Activated CD4-positive, alpha-beta T cell treated with anti-CD3 and anti-CD28 coated beads, Interleukin-2, amount 10 ng/mL, durations not matched to agents 24 days and 14 days (primary cell): Measurements from ENCODE around the gene FBXL17. TPM values are rescaled to one million over a fixed set of nuclear protein-coding genes. Genes with fewer than 3 reads are reported as not detected.
"Not testable (repeated sequence)": the region's sequence is repeated elsewhere in the genome, so short reads cannot be mapped to it uniquely, and the experiment has no call there.

Source experiments
- DNase-seq: peaks from one replicate; pipeline ENCODE4 v3.0.0; 2022
- H3K27ac Mint-ChIP-seq: one replicate; pipeline ENCODE4 v1.8.0; 2022; ENCODE audit warnings: mild to moderate bottlenecking, mixed read lengths
- H3K27me3 Mint-ChIP-seq: one replicate; pipeline ENCODE4 v1.8.0; 2022; ENCODE audit warnings: mixed read lengths
- H3K36me3 Mint-ChIP-seq: one replicate; pipeline ENCODE4 v1.8.0; 2022; ENCODE audit warnings: low read depth, mild to moderate bottlenecking, mixed read lengths
- H3K4me1 Mint-ChIP-seq: one replicate; pipeline ENCODE4 v1.8.0; 2021; ENCODE audit warnings: mixed read lengths
- H3K4me3 Mint-ChIP-seq: one replicate; pipeline ENCODE4 v1.8.0; 2022; ENCODE audit warnings: mild to moderate bottlenecking, moderate library complexity, mixed read lengths
- H3K9me3 Mint-ChIP-seq: one replicate; pipeline ENCODE4 v1.8.0; 2021; ENCODE audit warnings: mixed read lengths
- intact Hi-C: fragments of 100-400 bp; cut with micrococcal nuclease; formaldehyde crosslinking; loops from one replicate; pipeline ENCODE4 v1.15.1; 2023
- total RNA-seq: library from RNA; stranded (reverse); gene quantifications from 2 replicates; pipeline ENCODE4 v1.2.3, GENCODE V29; 2022

Gene FBXL17
- total RNA-seq, 1 donor from 2014 or later, result 7.5 TPM

- Mint-ChIP-seq H3K4me3 (no peak overlapping the region), H3K4me1 (no peaks in the 10 kb centered on the region), H3K27ac (no peak overlapping the region), H3K36me3 (no peaks in the 10 kb centered on the region), H3K9me3 (no peaks in the 10 kb centered on the region), H3K27me3 (no peaks in the 10 kb centered on the region)
- intact Hi-C loops, result no loop called here
- no peak for DNase-seq
These were observed 210.1 kb downstream of the FBXL17 start for GRCh38 chr5:108171759-108172158.

- intact Hi-C loops, result no loop called here
- no peak for DNase-seq
- Mint-ChIP-seq H3K27me3 (no peaks in the 10 kb centered on the region), H3K4me1 (no peaks in the 10 kb centered on the region), H3K27ac (no peak overlapping the region), H3K9me3 (no peaks in the 10 kb centered on the region), H3K36me3 (no peaks in the 10 kb centered on the region), H3K4me3 (no peak overlapping the region)
These were observed 213.0 kb downstream of the FBXL17 start for GRCh38 chr5:108168915-108169314.

- Mint-ChIP-seq H3K4me3 (no peak overlapping the region), H3K27ac (no peak overlapping the region), H3K9me3 (no peaks in the 10 kb centered on the region), H3K36me3 (no peaks in the 10 kb centered on the region), H3K4me1 (no peaks in the 10 kb centered on the region), H3K27me3 (no peaks in the 10 kb centered on the region)
- DNase-seq, result no peak
- intact Hi-C loops, result no loop called here
These were observed 214.7 kb downstream of the FBXL17 start for GRCh38 chr5:108167174-108167573.

DNA sequence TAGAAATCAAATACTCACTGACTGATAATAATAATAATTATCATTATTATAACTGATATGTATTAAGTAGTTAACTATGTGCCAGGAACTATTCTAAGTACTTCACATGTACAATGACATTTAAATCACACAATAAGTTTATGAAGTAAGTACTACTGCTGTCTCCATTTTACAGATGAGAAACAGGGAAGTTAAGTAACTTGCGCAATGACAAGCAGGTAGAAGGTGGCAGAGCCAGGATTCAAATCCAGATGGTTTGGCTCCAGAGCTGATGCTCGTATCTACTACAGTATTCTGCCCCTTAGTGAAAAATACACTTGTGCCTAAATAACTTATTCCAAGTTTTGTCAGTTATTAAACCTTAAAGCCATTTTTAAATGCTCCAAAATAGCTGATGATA is 217.3 kb downstream of the FBXL17 start:
- Mint-ChIP-seq H3K4me1 (no peaks in the 10 kb centered on the region), H3K9me3 (no peaks in the 10 kb centered on the region), H3K27me3 (no peaks in the 10 kb centered on the region), H3K4me3 (no peak overlapping the region), H3K36me3 (no peaks in the 10 kb centered on the region), H3K27ac (no peak overlapping the region)
- no peak for DNase-seq
- intact Hi-C loops, result no loop called here

DNA sequence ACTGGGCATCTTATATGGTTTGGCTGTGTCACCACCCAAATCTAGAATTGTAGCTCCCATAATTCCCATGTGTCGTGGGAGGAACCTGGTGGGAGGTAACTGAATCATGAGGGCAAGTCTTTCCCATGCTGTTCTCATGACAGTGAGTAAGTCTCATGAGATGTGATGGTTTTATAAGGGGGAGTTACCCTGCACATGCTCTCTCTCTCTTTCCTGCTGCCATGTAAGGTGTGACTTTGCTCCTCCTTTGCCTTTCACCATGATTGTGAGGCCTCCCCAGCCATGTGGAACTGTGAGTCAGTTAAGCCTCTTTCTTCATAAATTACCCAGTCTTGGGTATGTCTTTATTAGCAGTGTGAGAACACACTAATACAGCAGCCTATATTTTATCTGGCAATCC is 229.0 kb downstream of the FBXL17 start:
- H3K27me3 Mint-ChIP-seq, H3K4me3 Mint-ChIP-seq, DNase-seq, H3K9me3 Mint-ChIP-seq, H3K4me1 Mint-ChIP-seq, intact Hi-C loops, H3K36me3 Mint-ChIP-seq, H3K27ac Mint-ChIP-seq: not testable (repeated sequence)

GRCh38 chr5:108149369-108149768 is 232.5 kb downstream of the FBXL17 start:
- DNase-seq, result no peak
- H3K27ac Mint-ChIP-seq, result no peak overlapping the region
- H3K27me3 Mint-ChIP-seq, result no peaks in the 10 kb centered on the region
- H3K4me3 Mint-ChIP-seq, result no peak overlapping the region
- H3K9me3 Mint-ChIP-seq, result no peaks in the 10 kb centered on the region
- H3K4me1 Mint-ChIP-seq, result peaks cover 5% of the 10 kb centered on the region
- intact Hi-C loops, result no loop called here
- H3K36me3 Mint-ChIP-seq, result peaks cover 1% of the 10 kb centered on the region

DNA sequence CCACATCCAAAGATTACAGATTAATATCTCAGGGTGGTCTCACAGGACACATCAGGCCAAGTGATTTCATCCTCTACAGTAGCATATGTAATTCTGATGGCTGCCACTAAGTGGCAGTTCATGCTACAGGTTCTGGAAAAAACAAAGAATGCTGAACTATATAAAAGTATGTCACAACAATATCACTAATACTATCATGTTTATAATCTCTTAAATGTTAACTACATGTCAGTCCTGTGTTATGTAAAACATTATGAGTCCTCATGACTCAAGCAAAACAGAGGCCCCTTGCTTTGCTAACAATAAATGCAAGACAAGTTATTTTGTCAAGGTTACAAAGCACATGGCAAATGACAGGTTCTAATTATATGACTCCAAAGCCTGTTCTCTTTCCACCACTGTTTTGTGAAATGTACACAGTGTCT is 233.2 kb downstream of the FBXL17 start:
- Mint-ChIP-seq H3K36me3 (no peaks in the 10 kb centered on the region), H3K4me1 (peaks cover 5% of the 10 kb centered on the region), H3K9me3 (no peaks in the 10 kb centered on the region), H3K27me3 (no peaks in the 10 kb centered on the region), H3K4me3 (no peak overlapping the region), H3K27ac (no peak overlapping the region)
- intact Hi-C loops, result no loop called here
- no peak for DNase-seq

DNA sequence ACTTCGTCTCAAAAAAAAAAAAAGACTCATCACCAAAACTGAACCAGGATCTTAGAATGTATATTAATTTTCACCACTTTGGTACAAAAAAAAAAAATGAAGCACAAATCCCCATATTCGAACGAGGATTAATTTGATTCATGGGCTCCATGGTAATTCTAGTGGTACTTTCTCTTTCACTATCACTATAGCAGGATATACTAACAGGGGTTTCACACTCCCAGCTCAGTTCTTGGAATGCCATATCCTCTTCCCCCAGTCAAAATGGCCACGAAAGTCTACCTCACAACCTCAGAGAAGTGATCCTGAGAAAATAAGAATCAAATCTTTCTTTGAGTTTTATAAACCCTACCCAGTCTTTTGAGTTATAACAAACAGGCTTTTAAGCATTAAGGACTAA is 235.7 kb downstream of the FBXL17 start:
- H3K9me3 Mint-ChIP-seq, result no peaks in the 10 kb centered on the region
- no peak for DNase-seq
- H3K27ac Mint-ChIP-seq, result no peak overlapping the region
- intact Hi-C loops, result no loop called here
- H3K36me3 Mint-ChIP-seq, result no peaks in the 10 kb centered on the region
- H3K4me1 Mint-ChIP-seq, result peaks cover 5% of the 10 kb centered on the region
- H3K27me3 Mint-ChIP-seq, result no peaks in the 10 kb centered on the region
- H3K4me3 Mint-ChIP-seq, result peak overlapping the region; percentile 26

DNA sequence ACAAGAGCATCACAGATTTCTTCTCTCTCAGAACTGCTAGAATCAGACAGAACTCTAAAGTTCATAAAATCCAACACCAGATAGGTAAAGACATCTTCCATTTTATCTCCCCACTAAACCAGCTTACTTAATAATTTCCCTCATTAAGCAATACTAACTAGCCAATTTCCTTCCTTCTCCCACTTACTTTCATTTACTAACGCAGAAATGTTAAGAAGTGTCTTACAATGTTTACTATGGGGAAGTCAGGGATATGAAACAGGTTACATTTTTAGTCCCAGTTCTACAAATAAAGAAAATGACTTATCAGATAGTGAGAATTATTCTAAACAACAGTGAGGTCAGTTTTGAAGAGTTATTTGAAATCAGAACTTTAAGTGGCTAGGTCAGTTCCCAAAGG is 236.5 kb downstream of the FBXL17 start:
- no peak for DNase-seq
- Mint-ChIP-seq H3K4me3 (no peak overlapping the region), H3K9me3 (no peaks in the 10 kb centered on the region), H3K4me1 (peaks cover 5% of the 10 kb centered on the region), H3K36me3 (no peaks in the 10 kb centered on the region), H3K27me3 (no peaks in the 10 kb centered on the region), H3K27ac (no peak overlapping the region)
- intact Hi-C loops, result no loop called here

- H3K9me3 Mint-ChIP-seq, result no peaks in the 10 kb centered on the region
- intact Hi-C loops, result no loop called here
- no peak for DNase-seq
- peaks cover 5% of the 10 kb centered on the region for H3K4me1 Mint-ChIP-seq
- H3K27ac Mint-ChIP-seq, result no peak overlapping the region
- no peak overlapping the region for H3K4me3 Mint-ChIP-seq
- no peaks in the 10 kb centered on the region for H3K36me3 Mint-ChIP-seq
- H3K27me3 Mint-ChIP-seq, result no peaks in the 10 kb centered on the region
These were observed 237.6 kb downstream of the FBXL17 start for GRCh38 chr5:108144332-108144731.

GRCh38 chr5:108143581-108143980 is 238.3 kb downstream of the FBXL17 start:
- Mint-ChIP-seq H3K4me3 (no peak overlapping the region), H3K9me3 (no peaks in the 10 kb centered on the region), H3K36me3 (no peaks in the 10 kb centered on the region), H3K27ac (no peak overlapping the region), H3K4me1 (peaks cover 5% of the 10 kb centered on the region), H3K27me3 (no peaks in the 10 kb centered on the region)
- DNase-seq, result no peak
- intact Hi-C loops, result no loop called here

GRCh38 chr5:108141676-108142075 is 240.2 kb downstream of the FBXL17 start:
- no peak overlapping the region for H3K27ac Mint-ChIP-seq
- intact Hi-C loops, result no loop called here
- peaks cover 5% of the 10 kb centered on the region for H3K4me1 Mint-ChIP-seq
- H3K36me3 Mint-ChIP-seq, result no peaks in the 10 kb centered on the region
- no peaks in the 10 kb centered on the region for H3K9me3 Mint-ChIP-seq
- no peaks in the 10 kb centered on the region for H3K27me3 Mint-ChIP-seq
- H3K4me3 Mint-ChIP-seq, result no peak overlapping the region
- DNase-seq, result no peak

DNA sequence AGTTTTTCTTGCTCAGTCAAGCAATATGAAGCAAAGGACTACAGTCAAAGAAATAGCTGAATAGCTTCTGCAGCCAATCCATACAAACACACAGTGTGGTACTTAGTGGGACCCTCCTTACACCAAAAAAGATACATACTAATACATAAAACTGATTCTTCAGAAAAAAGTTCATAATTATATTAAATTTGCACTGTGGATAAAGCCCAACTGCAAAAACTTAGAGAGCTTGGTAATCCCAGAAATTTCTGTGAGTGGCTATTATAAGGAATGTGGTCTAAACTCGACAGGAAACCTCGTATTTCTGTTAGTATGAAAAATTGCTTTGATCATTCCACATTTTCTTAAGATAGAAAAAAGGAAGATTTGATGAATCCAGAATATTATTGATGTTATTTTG is 245.4 kb downstream of the FBXL17 start:
- H3K4me3 Mint-ChIP-seq, result no peak overlapping the region
- intact Hi-C loops, result no loop called here
- H3K9me3 Mint-ChIP-seq, result no peaks in the 10 kb centered on the region
- no peak overlapping the region for H3K27ac Mint-ChIP-seq
- H3K36me3 Mint-ChIP-seq, result no peaks in the 10 kb centered on the region
- DNase-seq, result no peak
- H3K27me3 Mint-ChIP-seq, result no peaks in the 10 kb centered on the region
- no peaks in the 10 kb centered on the region for H3K4me1 Mint-ChIP-seq

- H3K27me3 Mint-ChIP-seq, result no peaks in the 10 kb centered on the region
- no peak overlapping the region for H3K27ac Mint-ChIP-seq
- no peaks in the 10 kb centered on the region for H3K9me3 Mint-ChIP-seq
- intact Hi-C loops, result no loop called here
- no peaks in the 10 kb centered on the region for H3K4me1 Mint-ChIP-seq
- no peaks in the 10 kb centered on the region for H3K36me3 Mint-ChIP-seq
- DNase-seq, result no peak
- H3K4me3 Mint-ChIP-seq, result no peak overlapping the region
These were observed 252.8 kb downstream of the FBXL17 start for GRCh38 chr5:108129129-108129528.

DNA sequence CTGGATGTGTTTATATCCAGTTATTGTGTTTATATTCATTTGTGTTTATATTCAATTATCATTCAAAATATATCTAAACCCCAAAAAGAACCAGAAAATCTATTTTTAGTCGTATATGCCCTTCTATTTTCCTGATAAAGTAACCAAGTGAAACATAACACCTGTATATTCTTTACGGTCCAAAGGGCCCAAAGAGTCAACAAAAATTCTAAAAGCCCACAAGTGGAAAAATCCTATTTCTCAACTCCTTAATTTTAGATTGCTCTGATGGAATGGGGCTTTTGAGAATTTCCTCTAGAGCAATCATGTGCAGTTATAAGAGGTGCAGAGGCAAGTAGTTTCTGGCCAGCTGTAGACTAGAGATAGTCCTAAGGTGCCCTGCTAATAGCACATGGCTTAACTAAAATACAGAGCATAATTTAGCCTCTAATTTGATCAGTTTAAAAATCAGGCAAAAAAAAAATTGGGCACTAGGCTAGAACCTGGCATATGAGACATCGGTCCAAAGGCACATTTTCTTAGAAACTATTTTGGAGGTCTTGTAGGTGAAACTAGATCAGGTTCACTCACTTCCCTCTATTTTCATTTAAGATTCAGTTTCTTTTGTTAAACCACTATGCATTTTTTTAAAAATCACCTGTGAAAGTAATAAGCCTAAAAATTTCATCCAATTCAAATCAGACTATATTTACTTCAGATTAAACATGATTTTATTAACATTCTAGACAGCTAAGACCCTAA is 256.0 kb downstream of the FBXL17 start:
- no peaks in the 10 kb centered on the region for H3K4me1 Mint-ChIP-seq
- no peak overlapping the region for H3K4me3 Mint-ChIP-seq
- DNase-seq, result no peak

More for the DNA sequence above, 256.0 kb downstream of the FBXL17 start:
- Mint-ChIP-seq H3K36me3 (no peaks in the 10 kb centered on the region), H3K9me3 (no peaks in the 10 kb centered on the region), H3K27ac (no peak overlapping the region), H3K27me3 (no peaks in the 10 kb centered on the region)
- intact Hi-C loops, result no loop called here
